ENCODE data around the gene B3GNT8. TPM values are rescaled to one million over a fixed set of nuclear protein-coding genes. Genes with fewer than 3 reads are reported as not detected.
A peak's percentile ranks its signal among the peaks of the same experiment; 100 is the strongest.

B3GNT8 gene
- total and polyA plus RNA-seq, 2 donors from 2014 or later: 4.4 to 6.5 TPM

- Histone ChIP-seq H3K9me3 (ENCODE audit: control insufficient read depth in 2 of 3, insufficient read depth in 1 of 3, low read length in 3 of 3) (no peaks in the 10 kb centered on the region), H3K9ac (ENCODE audit: low read length in 3 of 3) (no peak overlapping the region), H3K27ac (ENCODE audit: low read depth in 2 of 2, low read length in 2 of 2) (no peak overlapping the region), H3K36me3 (ENCODE audit: control insufficient read depth in 2 of 3, insufficient read depth in 3 of 3, low read length in 3 of 3) (no peaks in the 10 kb centered on the region), H3K4me3 (ENCODE audit: low read length in 3 of 3) (no peak overlapping the region), H3K27me3 (ENCODE audit: control insufficient read depth, insufficient read depth, low read length) (no peaks in the 10 kb centered on the region), H3K4me1 (ENCODE audit: control insufficient read depth in 2 of 3, insufficient read depth in 2 of 3, low read depth in 1 of 3, low read length in 3 of 3) (no peaks in the 10 kb centered on the region)
- no peak for TF ChIP-seq CTCF (IDR thresholded peaks at IDR 0.05; ENCODE audit: borderline replicate concordance, extremely low read depth, insufficient read depth)
- no peak for FAIRE-seq
- no peak for DNase-seq
- intact Hi-C loops (cut with DNase I): loop anchor here (10.0 kb wide), 1 partner anchor 127 kb away; the partner anchor contains the start of gene CEACAM21
Measured at GRCh38 chr19:41447732-41448332, 20.7 kb upstream of the B3GNT8 start.

- Histone ChIP-seq H3K27ac (ENCODE audit: low read depth in 2 of 2, low read length in 2 of 2) (no peak overlapping the region), H3K36me3 (ENCODE audit: control insufficient read depth in 2 of 3, insufficient read depth in 3 of 3, low read length in 3 of 3) (no peaks in the 10 kb centered on the region), H3K27me3 (ENCODE audit: control insufficient read depth, insufficient read depth, low read length) (no peaks in the 10 kb centered on the region), H3K4me1 (ENCODE audit: control insufficient read depth in 2 of 3, insufficient read depth in 2 of 3, low read depth in 1 of 3, low read length in 3 of 3) (peaks cover 0 to 3% (median 0%) of the 10 kb centered on the region in 3 donors), H3K9ac (ENCODE audit: low read length in 3 of 3) (no peak overlapping the region), H3K4me3 (ENCODE audit: low read length in 3 of 3) (no peak overlapping the region), H3K9me3 (ENCODE audit: control insufficient read depth in 2 of 3, insufficient read depth in 1 of 3, low read length in 3 of 3) (no peaks in the 10 kb centered on the region)
- DNase-seq (no peak), FAIRE-seq (no peak)
- intact Hi-C loops (cut with DNase I): loop anchor here (10.0 kb wide), 1 partner anchor 129 kb away; the partner anchor contains the start of gene CEACAM21
- no peak for TF ChIP-seq CTCF (IDR thresholded peaks at IDR 0.05; ENCODE audit: borderline replicate concordance, extremely low read depth, insufficient read depth)
Measured at GRCh38 chr19:41445575-41445974, 18.4 kb upstream of the B3GNT8 start.

GRCh38 chr19:41443813-41444455 lies 16.8 kb upstream of the B3GNT8 start:
- intact Hi-C loops (cut with DNase I): loop anchor here (10.0 kb wide), 1 partner anchor 131 kb away; the partner anchor contains the start of gene CEACAM21
- no peak overlapping the region for H3K27ac ChIP-seq (ENCODE audit: low read depth in 2 of 2, low read length in 2 of 2)
- H3K9me3 ChIP-seq (ENCODE audit: control insufficient read depth in 2 of 3, insufficient read depth in 1 of 3, low read length in 3 of 3): no peaks in the 10 kb centered on the region
- no peaks in the 10 kb centered on the region for H3K36me3 ChIP-seq (ENCODE audit: control insufficient read depth in 2 of 3, insufficient read depth in 3 of 3, low read length in 3 of 3)
- no peak for TF ChIP-seq CTCF (IDR thresholded peaks at IDR 0.05; ENCODE audit: borderline replicate concordance, extremely low read depth, insufficient read depth)
- no peak overlapping the region for H3K9ac ChIP-seq (ENCODE audit: low read length in 3 of 3)
- H3K27me3 ChIP-seq (ENCODE audit: control insufficient read depth, insufficient read depth, low read length): no peaks in the 10 kb centered on the region
- H3K4me3 ChIP-seq (ENCODE audit: low read length in 3 of 3): peak overlapping the region in 2 of 3 donors; percentile 38 to 52
- no peak for FAIRE-seq
- H3K4me1 ChIP-seq (ENCODE audit: control insufficient read depth in 2 of 3, insufficient read depth in 2 of 3, low read depth in 1 of 3, low read length in 3 of 3): peaks cover 0 to 3% (median 0%) of the 10 kb centered on the region in 3 donors
- DNase-seq: no peak
